ENCODE results near the gene AGBL2.

DNA sequence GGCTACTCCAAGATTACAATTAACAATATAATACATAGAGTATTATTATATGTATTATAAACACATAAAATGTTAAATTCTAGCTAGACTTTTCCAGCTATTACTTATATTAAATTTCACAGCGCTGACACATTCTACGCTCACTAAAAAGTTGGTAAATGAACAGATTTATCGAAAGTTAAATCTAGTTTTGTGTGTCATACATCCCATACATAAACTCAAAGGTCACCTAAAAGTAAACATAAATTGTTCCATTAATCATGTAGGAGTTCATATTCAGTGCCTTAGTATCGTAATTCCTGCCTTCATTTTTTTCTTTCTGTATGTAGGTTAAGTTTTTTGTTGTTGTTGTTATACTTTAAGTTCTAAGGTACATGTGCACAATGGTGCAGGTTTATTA, 41.0 kb upstream of the AGBL2 start:
- no peak for TF ChIP-seq NELFE (IDR thresholded peaks at IDR 0.05; ENCODE audit: insufficient read depth, insufficient read length)
- no peak for TF ChIP-seq TGIF2 (CRISPR knock-in tag; IDR thresholded peaks at IDR 0.05)
- no peak for TF ChIP-seq RBM22 (IDR thresholded peaks at IDR 0.05; ENCODE audit: low read depth, low read length, poor library complexity, severe bottlenecking)
- TF ChIP-seq, protein P1, sequence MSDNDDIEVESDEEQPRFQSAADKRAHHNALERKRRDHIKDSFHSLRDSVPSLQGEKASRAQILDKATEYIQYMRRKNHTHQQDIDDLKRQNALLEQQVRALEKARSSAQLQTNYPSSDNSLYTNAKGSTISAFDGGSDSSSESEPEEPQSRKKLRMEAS (CRISPR knock-in tag; IDR thresholded peaks at IDR 0.05), result no peak
- no peak for TF ChIP-seq ZNF282 (CRISPR knock-in tag; IDR thresholded peaks at IDR 0.05)
- TF ChIP-seq JUNB (CRISPR knock-in tag; conservative IDR thresholded peaks at IDR 0.05), result no peak
- TF ChIP-seq POLR2AphosphoS5 (IDR thresholded peaks at IDR 0.05; ENCODE audit: control insufficient read depth, insufficient read depth, low read depth, low read length), result no peak
- TF ChIP-seq ZNF143 (CRISPR knock-in tag; IDR thresholded peaks at IDR 0.05), result no peak
- TF ChIP-seq POLR2A (conservative IDR thresholded peaks at IDR 0.05), result no peak
- TF ChIP-seq, protein P2, sequence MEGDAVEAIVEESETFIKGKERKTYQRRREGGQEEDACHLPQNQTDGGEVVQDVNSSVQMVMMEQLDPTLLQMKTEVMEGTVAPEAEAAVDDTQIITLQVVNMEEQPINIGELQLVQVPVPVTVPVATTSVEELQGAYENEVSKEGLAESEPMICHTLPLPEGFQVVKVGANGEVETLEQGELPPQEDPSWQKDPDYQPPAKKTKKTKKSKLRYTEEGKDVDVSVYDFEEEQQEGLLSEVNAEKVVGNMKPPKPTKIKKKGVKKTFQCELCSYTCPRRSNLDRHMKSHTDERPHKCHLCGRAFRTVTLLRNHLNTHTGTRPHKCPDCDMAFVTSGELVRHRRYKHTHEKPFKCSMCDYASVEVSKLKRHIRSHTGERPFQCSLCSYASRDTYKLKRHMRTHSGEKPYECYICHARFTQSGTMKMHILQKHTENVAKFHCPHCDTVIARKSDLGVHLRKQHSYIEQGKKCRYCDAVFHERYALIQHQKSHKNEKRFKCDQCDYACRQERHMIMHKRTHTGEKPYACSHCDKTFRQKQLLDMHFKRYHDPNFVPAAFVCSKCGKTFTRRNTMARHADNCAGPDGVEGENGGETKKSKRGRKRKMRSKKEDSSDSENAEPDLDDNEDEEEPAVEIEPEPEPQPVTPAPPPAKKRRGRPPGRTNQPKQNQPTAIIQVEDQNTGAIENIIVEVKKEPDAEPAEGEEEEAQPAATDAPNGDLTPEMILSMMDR (IDR thresholded peaks at IDR 0.05 in 2 of 3, conservative IDR thresholded peaks at IDR 0.05 in 1 of 3; ENCODE audit: insufficient read depth in 2 of 3, low read depth in 1 of 3, low read length in 3 of 3), result no peak

All from K562 (cell line).